Measurements from ENCODE around the gene POLR3H.

POLR3H gene

GRCh38 chr22:41534219-41534618 lies 10.1 kb downstream of the POLR3H start:
- no peak for DNase-seq

DNA sequence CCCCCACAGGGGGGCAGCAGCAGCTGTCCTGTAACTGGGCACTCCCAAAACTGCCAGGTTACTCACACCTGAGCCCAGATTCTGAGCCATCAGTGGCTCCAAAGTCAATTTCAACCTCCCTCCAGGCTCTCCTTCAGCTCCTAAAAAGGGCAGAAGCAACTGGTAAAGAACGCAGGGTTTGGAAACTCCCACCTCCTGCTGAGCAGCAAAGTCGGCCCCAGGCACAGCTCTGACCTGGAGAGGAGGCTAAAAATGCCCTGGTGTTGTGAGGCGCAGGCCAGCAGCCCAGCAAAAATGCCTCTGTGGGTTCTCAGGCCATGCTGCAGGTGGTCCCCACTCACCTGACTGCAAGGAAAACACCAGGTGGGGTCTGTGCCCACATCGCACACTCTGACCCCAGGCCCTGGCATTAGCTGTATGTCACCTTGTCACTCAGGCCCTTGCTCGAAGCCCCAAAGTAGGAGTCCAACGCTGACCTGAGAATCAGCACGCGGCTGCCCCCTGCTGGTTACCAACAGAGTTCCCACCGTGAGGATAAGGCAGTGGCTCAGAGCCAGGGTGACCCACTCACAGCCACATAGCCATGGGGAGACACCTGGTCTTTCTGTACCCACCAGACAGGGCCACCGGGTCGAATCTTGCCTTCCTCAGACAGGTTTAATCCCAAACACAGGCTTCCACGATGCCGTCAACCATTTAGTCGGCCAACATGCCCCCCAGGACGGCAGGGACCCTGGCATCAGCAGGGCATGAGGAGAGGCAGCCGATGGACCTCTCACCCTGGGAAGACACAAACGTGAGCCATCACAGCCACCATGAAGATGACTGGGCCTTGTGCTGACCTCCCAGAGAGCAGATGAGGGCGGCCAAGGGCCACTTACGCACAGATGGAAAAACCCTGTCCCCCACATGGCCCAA lies 11.1 kb downstream of the POLR3H start:
- DNase-seq: peak; percentile 7

- DNase-seq: no peak
These were observed 12.4 kb downstream of the POLR3H start for GRCh38 chr22:41531715-41532477.

- no peak for DNase-seq
These were observed 13.2 kb downstream of the POLR3H start for GRCh38 chr22:41530890-41531714.

- no peak for DNase-seq
These were observed 15.2 kb downstream of the POLR3H start for GRCh38 chr22:41528938-41529561.

DNA sequence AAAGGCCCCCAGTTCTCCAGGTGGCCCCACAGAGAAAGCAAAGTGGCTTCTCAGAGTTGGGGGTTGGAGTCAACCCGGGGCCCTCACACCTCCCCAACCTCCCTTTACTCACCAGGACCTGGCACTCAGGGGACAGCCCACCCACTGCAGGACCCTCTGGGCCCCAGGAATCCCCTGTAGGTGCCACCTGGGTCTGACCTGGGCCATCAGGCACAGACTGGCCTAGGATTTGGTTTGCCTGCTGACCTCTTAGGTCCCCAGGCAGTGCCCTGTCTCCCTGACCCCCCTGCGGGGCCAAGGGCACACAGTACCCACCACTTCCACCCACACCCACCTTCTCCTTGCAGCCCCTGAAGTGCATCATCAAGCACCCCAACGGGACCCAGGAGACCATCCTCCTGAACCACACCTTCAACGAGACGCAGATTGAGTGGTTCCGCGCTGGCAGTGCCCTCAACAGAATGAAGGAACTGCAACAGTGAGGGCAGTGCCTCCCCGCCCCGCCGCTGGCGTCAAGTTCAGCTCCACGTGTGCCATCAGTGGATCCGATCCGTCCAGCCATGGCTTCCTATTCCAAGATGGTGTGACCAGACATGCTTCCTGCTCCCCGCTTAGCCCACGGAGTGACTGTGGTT lies 16.0 kb downstream of the POLR3H start:
- DNase-seq: no peak

GRCh38 chr22:41526830-41527799 lies 17.2 kb downstream of the POLR3H start:
- no peak for DNase-seq

- DNase-seq: no peak
These were observed 17.9 kb downstream of the POLR3H start for GRCh38 chr22:41526226-41526829.

GRCh38 chr22:41525450-41526225 lies 18.6 kb downstream of the POLR3H start:
- DNase-seq: no peak

GRCh38 chr22:41524809-41525449 lies 19.3 kb downstream of the POLR3H start:
- DNase-seq: no peak

GRCh38 chr22:41524251-41524661 lies 20.0 kb downstream of the POLR3H start:
- DNase-seq: no peak

DNA sequence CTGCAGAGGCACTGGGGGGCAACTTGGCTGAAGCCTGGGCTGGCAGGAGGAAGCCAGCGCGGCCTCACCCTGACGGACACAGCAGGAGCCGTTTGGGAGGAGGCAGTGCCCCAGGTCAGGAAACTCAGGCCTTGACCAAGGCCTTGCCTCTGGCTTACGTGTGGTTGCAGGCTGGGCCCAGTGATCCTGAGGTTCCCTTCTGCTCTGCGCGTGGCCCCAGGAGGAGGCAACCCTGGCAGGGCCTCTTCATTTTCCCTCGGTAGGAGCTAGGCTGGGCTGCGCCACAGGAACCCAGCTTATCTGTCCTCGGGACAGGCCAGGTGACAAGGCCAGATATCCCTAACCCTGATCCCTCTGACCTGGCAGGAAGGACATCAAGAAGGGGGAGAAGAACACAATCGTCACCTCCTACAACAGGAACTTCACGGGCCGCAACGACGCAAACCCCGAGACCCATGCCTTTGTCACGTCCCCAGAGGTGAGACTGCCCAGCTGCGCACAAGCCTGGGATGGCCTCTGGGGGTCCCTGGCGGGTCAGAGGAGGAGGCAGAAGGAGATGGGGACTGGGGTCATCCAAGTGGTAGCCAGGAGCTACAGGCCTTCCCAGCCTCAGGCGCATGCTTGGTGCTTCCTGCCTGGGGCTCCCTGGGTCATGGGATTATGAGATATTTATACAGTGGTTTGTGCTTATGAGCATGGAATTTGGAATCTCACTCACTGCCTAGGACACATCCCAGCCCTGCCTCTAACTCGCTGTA lies 20.6 kb downstream of the POLR3H start:
- DNase-seq: no peak

- DNase-seq: no peak
These were observed 21.5 kb downstream of the POLR3H start for GRCh38 chr22:41522813-41523212.

DNA sequence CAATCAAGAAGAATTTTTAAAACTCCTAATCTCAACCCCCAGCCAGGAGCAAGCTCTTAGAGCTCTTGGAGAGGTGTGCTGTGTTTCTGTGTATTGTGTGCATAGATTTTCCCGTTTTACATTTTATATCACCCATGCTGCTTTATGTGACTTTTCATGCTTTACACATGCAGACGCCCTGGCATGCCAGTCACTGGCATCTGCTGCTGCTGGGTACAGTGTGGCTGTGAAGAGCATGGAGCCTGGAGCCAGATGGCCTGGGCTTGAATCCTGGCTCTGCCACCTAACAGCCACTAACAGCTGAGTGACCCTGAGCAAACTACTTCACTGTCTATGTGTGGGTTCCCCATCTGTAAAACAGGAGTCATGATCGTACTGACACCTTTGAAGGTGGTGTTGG lies 23.1 kb downstream of the POLR3H start:
- no peak for DNase-seq

DNA sequence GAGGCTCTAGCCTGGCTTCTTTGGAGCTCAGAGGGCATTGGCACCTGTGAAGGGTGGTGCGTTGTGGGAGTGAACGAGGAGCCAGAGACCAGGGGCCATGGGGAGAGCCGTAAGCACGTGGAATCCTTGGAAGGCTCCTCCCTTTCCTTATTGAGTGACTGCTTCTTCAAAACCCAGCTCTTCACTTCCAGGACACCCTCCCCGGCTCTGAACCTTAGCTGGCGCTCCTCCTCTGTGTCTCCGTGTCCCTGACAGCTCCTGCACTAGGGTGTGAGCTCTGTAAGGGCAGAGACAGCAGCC lies 26.3 kb downstream of the POLR3H start:
- DNase-seq: no peak

DNA sequence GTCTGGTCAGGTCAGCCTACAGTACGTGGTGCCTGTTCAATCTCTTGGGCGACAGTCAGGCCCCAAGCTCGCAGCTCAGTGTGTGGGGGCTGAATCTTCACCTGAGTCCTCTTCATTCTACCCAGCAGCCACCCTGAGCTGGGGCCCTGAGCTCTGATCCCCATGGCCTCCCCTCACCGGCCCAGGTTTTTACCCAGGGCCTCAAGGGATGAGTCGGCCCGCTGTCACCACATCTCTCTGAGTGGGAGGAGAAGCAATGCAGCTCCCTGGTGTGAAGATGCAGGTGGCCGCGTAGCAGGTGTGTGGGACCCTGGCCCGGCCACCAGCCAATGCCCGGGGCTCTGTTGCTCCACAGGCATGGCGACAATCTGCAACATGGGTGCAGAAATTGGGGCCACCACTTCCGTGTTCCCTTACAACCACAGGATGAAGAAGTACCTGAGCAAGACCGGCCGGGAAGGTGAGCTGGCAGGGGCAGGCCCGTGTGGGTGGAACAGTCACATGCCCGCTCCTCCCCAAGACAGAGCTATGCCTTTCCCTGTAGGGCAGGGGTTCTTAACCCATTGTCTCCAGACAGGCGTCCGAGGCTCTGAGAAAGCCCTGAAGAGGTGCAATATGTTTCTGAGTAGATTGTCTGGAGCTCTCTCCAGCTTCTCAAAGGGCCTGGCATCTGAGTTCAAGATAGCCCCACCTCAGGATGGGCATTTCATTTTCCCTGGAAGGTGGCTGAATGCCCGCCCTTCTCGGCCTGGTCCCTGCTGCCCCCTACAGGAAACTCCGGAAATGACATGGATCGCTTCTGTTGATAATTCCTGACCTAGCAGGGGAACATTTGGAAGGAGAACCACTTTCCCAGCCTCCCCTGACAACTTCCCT lies 26.9 kb downstream of the POLR3H start:
- DNase-seq: peak; percentile 16

DNA sequence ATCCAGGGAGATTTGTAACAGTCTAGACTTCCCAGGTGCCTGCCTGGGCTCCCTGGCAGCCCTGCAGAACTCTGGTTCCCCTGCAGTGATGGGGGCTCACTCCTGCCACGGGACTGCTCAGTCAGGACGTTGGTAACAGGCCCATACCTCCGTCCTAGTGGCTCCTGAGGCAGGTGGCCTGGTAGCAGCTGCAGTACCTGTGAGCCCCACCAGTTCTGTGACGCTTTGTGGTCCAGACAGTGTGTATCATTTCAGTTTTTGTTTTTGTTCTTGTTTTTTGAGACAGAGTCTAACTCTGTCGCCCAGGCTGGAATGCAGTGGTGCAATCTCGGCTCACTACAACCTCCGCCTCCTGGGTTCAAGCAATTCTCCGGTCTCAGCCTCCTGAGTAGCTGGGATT lies 27.8 kb downstream of the POLR3H start:
- no peak for DNase-seq

- DNase-seq: no peak
These were observed 30.9 kb downstream of the POLR3H start for GRCh38 chr22:41513391-41513790.
